WERI-Rb-1 (cell line): Measurements from ENCODE around the gene GPR137B.

Experiments used
- DNase-seq: peaks from one replicate; pipeline ENCODE4 v3.0.0-alpha.2; 2020
- H3K27ac ChIP-seq: fragments of 250-450 bp; sonication (Bioruptor Pico); 2 replicates; pipeline ENCODE4 v1.5.1; 2020; ENCODE audit warnings: mild to moderate bottlenecking, moderate library complexity
- H3K27me3 ChIP-seq: fragments of 250-450 bp; sonication (Bioruptor Pico); 2 replicates; pipeline ENCODE4 v1.5.1; 2021; ENCODE audit warnings: mild to moderate bottlenecking, low read depth, moderate library complexity; ENCODE audit not compliant: insufficient read depth, severe bottlenecking
- H3K36me3 ChIP-seq: fragments of 250-450 bp; sonication (Bioruptor Pico); 2 replicates; pipeline ENCODE4 v1.5.1; 2020; ENCODE audit warnings: mild to moderate bottlenecking, moderate library complexity
- H3K4me3 ChIP-seq: 2 replicates; pipeline ENCODE4 v1.5.1; 2011; ENCODE audit warnings: low read depth, mild to moderate bottlenecking, control low read depth, low read length
- H3K9me3 ChIP-seq: fragments of 250-450 bp; sonication (Bioruptor Pico); 2 replicates; pipeline ENCODE4 v1.5.1; 2021; ENCODE audit warnings: mild to moderate bottlenecking, moderate library complexity; ENCODE audit not compliant: severe bottlenecking
- CTCF ChIP-seq: IDR thresholded peaks from 2 replicates; pipeline ENCODE4 v1.5.1; 2011; ENCODE audit warnings: low read depth, mild to moderate bottlenecking, control low read depth, inconsistent platforms, low read length

The GPR137B gene

GRCh38 chr1:236112332-236112627 is 30.1 kb upstream of the GPR137B start:
- no peaks in the 10 kb centered on the region for H3K36me3 ChIP-seq
- no peaks in the 10 kb centered on the region for H3K27me3 ChIP-seq
- H3K4me3 ChIP-seq, result no peak overlapping the region
- TF ChIP-seq CTCF, result no peak
- no peak overlapping the region for H3K27ac ChIP-seq
- no peak for DNase-seq
- no peaks in the 10 kb centered on the region for H3K9me3 ChIP-seq

- Histone ChIP-seq H3K4me3 (no peak overlapping the region), H3K27me3 (no peaks in the 10 kb centered on the region), H3K36me3 (no peaks in the 10 kb centered on the region), H3K9me3 (no peaks in the 10 kb centered on the region), H3K27ac (no peak overlapping the region)
- TF ChIP-seq CTCF, result no peak
- no peak for DNase-seq
Measured at GRCh38 chr1:236113324-236114032, 28.9 kb upstream of the GPR137B start.

GRCh38 chr1:236114076-236114747 is 28.1 kb upstream of the GPR137B start:
- H3K4me3 ChIP-seq, result no peak overlapping the region
- no peak for DNase-seq
- H3K27me3 ChIP-seq, result no peaks in the 10 kb centered on the region
- H3K27ac ChIP-seq, result no peak overlapping the region
- no peak for TF ChIP-seq CTCF
- no peaks in the 10 kb centered on the region for H3K36me3 ChIP-seq
- no peaks in the 10 kb centered on the region for H3K9me3 ChIP-seq

- Histone ChIP-seq H3K4me3 (no peak overlapping the region), H3K9me3 (no peaks in the 10 kb centered on the region), H3K27ac (no peak overlapping the region), H3K27me3 (no peaks in the 10 kb centered on the region), H3K36me3 (no peaks in the 10 kb centered on the region)
- DNase-seq, result no peak
- no peak for TF ChIP-seq CTCF
Measured at GRCh38 chr1:236117710-236118109, 24.6 kb upstream of the GPR137B start.

- no peaks in the 10 kb centered on the region for H3K9me3 ChIP-seq
- DNase-seq, result no peak
- no peaks in the 10 kb centered on the region for H3K36me3 ChIP-seq
- H3K4me3 ChIP-seq, result no peak overlapping the region
- no peak for TF ChIP-seq CTCF
- no peaks in the 10 kb centered on the region for H3K27me3 ChIP-seq
- H3K27ac ChIP-seq, result no peak overlapping the region
Measured at GRCh38 chr1:236119943-236120484, 22.3 kb upstream of the GPR137B start.

- Histone ChIP-seq H3K27me3 (no peaks in the 10 kb centered on the region), H3K9me3 (no peaks in the 10 kb centered on the region), H3K36me3 (no peaks in the 10 kb centered on the region), H3K4me3 (no peak overlapping the region), H3K27ac (no peak overlapping the region)
- DNase-seq, result no peak
- TF ChIP-seq CTCF, result no peak
Measured at GRCh38 chr1:236120721-236121153, 21.6 kb upstream of the GPR137B start.
